ENCODE data around the gene HOXC6. TPM values are rescaled to one million over a fixed set of nuclear protein-coding genes. Genes with fewer than 3 reads are reported as not detected.

The HOXC6 gene
- total RNA-seq, result 0.25 TPM in 1 of 2 replicates, not detected in the other

GRCh38 chr12:54028314-54029201 is at the start of gene HOXC6:
Gene HOXC6, plus strand, starts transcription at chr12:54028440. Its CDS starts 82 bp downstream, at chr12:54028522.

DNA sequence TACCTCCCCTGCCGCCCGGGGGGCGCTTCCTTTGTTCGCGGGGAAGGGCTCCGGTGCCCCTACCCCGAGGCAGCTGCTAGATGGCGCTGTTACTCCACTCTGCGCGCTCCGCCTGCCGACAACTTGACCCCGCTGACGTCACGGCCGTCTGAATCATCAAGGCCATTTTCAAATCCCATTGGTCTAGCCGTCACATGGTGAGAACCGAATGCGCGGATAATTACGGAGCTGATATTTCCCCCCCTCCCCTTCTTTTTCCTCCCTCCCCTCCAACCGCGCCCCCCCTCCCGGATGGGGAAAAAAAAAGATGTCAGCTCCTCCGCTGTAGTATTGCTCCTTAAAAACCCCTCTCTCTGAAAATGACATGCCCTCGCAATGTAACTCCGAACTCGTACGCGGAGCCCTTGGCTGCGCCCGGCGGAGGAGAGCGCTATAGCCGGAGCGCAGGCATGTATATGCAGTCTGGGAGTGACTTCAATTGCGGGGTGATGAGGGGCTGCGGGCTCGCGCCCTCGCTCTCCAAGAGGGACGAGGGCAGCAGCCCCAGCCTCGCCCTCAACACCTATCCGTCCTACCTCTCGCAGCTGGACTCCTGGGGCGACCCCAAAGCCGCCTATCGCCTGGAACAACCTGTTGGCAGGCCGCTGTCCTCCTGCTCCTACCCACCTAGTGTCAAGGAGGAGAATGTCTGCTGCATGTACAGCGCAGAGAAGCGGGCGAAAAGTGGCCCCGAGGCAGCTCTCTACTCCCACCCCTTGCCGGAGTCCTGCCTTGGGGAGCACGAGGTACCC is 43.1 kb upstream of the HOXC6 start, which contains the start of gene HOXC10:
HOXC10 (plus strand) TSS at position 246 of the 791 bp plus-strand sequence; CDS start at position 360, 114 bp downstream.

GRCh38 chr12:54000116-54001114 is 27.8 kb upstream of the HOXC6 start, which contains the start of gene HOXC9:
Gene HOXC9, plus strand, starts transcription at chr12:54000161. Its CDS starts 28 bp downstream, at chr12:54000189.

GRCh38 chr12:54032627-54033100 is 4.4 kb downstream of the HOXC6 start, which contains the start of gene HOXC5:
Gene HOXC5, plus strand, starts transcription at chr12:54033050. Its CDS starts 73 bp downstream, at chr12:54033123.

GRCh38 chr12:54053751-54054741 is 25.8 kb downstream of the HOXC6 start, which contains the start of gene HOXC4:
Gene HOXC4, plus strand, starts transcription at chr12:54053835. Its CDS starts 88 bp downstream, at chr12:54053923.

Other genes with a start within 250 kb of the HOXC6 start
- not detected in 2 replicates for gene HOXC13, start 89.6 kb upstream of the HOXC6 start, total RNA-seq
- gene HOXC12, start 73.5 kb upstream of the HOXC6 start, total RNA-seq, result not detected in 2 replicates
- not detected in 2 replicates for gene HOXC11, start 55.3 kb upstream of the HOXC6 start, total RNA-seq
- not detected in 2 replicates for gene HOTAIR, start 53.5 kb upstream of the HOXC6 start, total RNA-seq
- gene HOXC10, start 43.3 kb upstream of the HOXC6 start, total RNA-seq, result not detected in 2 replicates
- 0.16 and 0.94 TPM in 2 replicates for gene HOXC9, start 28.3 kb upstream of the HOXC6 start, total RNA-seq
- not detected in 2 replicates for gene HOXC8, start 19.5 kb upstream of the HOXC6 start, total RNA-seq
- not detected in 2 replicates for gene HOXC5, start 4.6 kb downstream of the HOXC6 start, total RNA-seq
- gene HOXC4, start 25.4 kb downstream of the HOXC6 start, total RNA-seq, result not detected in 2 replicates
- 13.1 and 18.6 TPM in 2 replicates for gene SMUG1, start 160.5 kb downstream of the HOXC6 start, total RNA-seq